Coronary artery (tissue), 2 donors: ENCODE results near the gene CHAC1.

Experiments
- DNase-seq: peaks from one replicate; pipeline ENCODE4 v3.0.0-alpha.2; 2017; ENCODE audit warnings: low spot score
- H3K27ac ChIP-seq, 2 donors: fragments of 200-600 bp; sonication (generic); one replicate each; pipeline ENCODE4 v1.5.1; 2016 to 2019
- H3K4me3 ChIP-seq: fragments of 200-600 bp; sonication (generic); 2 replicates; pipeline ENCODE4 v1.5.1; 2016; ENCODE audit warnings: mild to moderate bottlenecking, moderate library complexity
- TF ChIP-seq, protein P1 (sequence below): fragments of 200-600 bp; sonication (generic); IDR thresholded peaks from one replicate; pipeline ENCODE4 v1.5.1; 2019; ENCODE audit warnings: antibody characterized with exemption

The CHAC1 gene

GRCh38 chr15:40934457-40934856 is 18.8 kb upstream of the CHAC1 start:
- no peak overlapping the region for H3K27ac ChIP-seq
- TF ChIP-seq, protein P1, sequence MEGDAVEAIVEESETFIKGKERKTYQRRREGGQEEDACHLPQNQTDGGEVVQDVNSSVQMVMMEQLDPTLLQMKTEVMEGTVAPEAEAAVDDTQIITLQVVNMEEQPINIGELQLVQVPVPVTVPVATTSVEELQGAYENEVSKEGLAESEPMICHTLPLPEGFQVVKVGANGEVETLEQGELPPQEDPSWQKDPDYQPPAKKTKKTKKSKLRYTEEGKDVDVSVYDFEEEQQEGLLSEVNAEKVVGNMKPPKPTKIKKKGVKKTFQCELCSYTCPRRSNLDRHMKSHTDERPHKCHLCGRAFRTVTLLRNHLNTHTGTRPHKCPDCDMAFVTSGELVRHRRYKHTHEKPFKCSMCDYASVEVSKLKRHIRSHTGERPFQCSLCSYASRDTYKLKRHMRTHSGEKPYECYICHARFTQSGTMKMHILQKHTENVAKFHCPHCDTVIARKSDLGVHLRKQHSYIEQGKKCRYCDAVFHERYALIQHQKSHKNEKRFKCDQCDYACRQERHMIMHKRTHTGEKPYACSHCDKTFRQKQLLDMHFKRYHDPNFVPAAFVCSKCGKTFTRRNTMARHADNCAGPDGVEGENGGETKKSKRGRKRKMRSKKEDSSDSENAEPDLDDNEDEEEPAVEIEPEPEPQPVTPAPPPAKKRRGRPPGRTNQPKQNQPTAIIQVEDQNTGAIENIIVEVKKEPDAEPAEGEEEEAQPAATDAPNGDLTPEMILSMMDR, result no peak
- no peak overlapping the region for H3K4me3 ChIP-seq
- no peak for DNase-seq

DNA sequence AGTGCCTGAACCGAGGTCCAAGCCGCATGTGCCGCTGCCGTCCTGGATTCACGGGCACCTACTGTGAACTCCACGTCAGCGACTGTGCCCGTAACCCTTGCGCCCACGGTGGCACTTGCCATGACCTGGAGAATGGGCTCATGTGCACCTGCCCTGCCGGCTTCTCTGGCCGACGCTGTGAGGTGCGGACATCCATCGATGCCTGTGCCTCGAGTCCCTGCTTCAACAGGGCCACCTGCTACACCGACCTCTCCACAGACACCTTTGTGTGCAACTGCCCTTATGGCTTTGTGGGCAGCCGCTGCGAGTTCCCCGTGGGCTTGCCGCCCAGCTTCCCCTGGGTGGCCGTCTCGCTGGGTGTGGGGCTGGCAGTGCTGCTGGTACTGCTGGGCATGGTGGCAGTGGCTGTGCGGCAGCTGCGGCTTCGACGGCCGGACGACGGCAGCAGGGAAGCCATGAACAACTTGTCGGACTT is 17.0 kb upstream of the CHAC1 start:
- Histone ChIP-seq H3K27ac (peak overlapping the region in 1 of 2 donors; percentile 69), H3K4me3 (no peak overlapping the region)
- DNase-seq, result no peak
- TF ChIP-seq, protein P1, result no peak

GRCh38 chr15:40936709-40937666 is 16.3 kb upstream of the CHAC1 start:
- no peak for DNase-seq
- peak overlapping the region in 1 of 2 donors; percentile 69 for H3K27ac ChIP-seq
- TF ChIP-seq, protein P1, result no peak
- H3K4me3 ChIP-seq, result no peak overlapping the region

GRCh38 chr15:40937762-40938535 is 15.3 kb upstream of the CHAC1 start:
- H3K27ac ChIP-seq, result peak overlapping the region in 1 of 2 donors; percentile 69
- DNase-seq, result no peak
- H3K4me3 ChIP-seq, result no peak overlapping the region
- TF ChIP-seq, protein P1, result no peak

GRCh38 chr15:40938536-40938870 is 14.8 kb upstream of the CHAC1 start:
- DNase-seq, result no peak
- TF ChIP-seq, protein P1, result no peak
- Histone ChIP-seq H3K27ac (peak overlapping the region in 1 of 2 donors; percentile 69), H3K4me3 (no peak overlapping the region)

DNA sequence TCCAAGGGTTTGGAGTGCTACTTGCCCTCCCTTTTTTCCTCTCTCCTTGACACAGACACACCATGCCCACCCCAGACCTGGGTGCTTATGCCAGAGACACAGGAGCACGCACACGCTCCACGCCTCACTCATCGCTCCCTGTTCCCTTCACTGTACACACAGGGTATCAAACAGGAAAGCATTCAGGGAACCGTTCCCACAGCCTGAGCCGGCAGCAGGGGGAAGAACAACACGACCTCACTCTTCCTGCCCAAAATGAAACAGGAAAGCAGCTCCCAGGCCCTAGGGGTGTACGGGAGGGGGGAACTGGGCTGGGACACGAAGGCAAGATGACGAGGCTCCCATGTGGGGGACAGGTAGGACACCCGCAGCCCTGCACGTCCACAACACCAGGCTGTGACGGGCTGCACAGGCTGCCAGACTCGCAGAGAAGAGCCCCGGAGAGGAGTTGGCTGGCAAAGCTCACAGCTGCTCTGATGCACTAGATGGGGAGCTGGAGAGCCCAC is 12.9 kb upstream of the CHAC1 start:
- TF ChIP-seq, protein P1, result no peak
- Histone ChIP-seq H3K4me3 (peak overlapping the region; percentile 86), H3K27ac (peak overlapping the region; percentile 6 to 95)
- no peak for DNase-seq
